ENCODE data around the gene ACTR6.

The ACTR6 gene

GRCh38 chr12:100200463-100201181 lies at the start of gene ACTR6:
TSS of gene ACTR6 (plus strand) at chr12:100200815. CDS start at chr12:100200852, 37 bp downstream.
- H3K4me3 ChIP-seq (ENCODE audit: low read length): peak within 1 kb of the TSS; percentile 93
- H3K36me3 ChIP-seq (ENCODE audit: control insufficient read depth, insufficient read depth, low read length): no peaks in the 10 kb centered on the region
- no CpG with 5 or more reads among the region's 38 CpGs for WGBS (ENCODE audit: insufficient coverage, insufficient read length)
- peak; percentile 96 for DNase-seq (ENCODE audit: low read depth, low spot score)
- no peaks in the 10 kb centered on the region for H3K9me3 ChIP-seq (ENCODE audit: control insufficient read depth, insufficient read depth, low read length)
- no peak within 1 kb of the TSS for H3K27ac ChIP-seq (ENCODE audit: low read length)
- H3K27me3 ChIP-seq (ENCODE audit: control insufficient read depth, insufficient read depth, low read length): no peaks in the 10 kb centered on the region
- H3K4me1 ChIP-seq (ENCODE audit: control insufficient read depth, insufficient read depth, low read length): no peaks in the 10 kb centered on the region

DNA sequence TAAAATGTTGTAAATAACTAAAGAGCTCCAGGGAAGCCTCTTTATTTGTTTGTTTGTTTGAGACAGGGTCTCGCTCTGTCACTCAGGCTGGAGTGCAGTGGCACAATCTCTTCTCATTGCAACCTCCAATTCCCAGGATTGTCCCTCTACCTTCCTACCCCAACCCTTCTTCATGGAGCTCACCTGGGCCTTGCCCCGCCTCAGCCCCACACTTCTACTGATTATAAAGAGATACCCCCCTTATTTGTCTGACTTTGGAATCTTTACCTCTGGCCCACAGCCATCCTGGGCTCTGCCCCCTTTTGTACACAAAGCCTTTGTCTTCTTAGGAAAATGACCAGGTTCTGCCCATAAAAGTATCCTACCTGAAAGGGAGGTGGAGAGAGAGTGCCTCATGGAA lies 48.8 kb upstream of the ACTR6 start:
- no peak overlapping the region for H3K27ac ChIP-seq (ENCODE audit: low read length)

DNA sequence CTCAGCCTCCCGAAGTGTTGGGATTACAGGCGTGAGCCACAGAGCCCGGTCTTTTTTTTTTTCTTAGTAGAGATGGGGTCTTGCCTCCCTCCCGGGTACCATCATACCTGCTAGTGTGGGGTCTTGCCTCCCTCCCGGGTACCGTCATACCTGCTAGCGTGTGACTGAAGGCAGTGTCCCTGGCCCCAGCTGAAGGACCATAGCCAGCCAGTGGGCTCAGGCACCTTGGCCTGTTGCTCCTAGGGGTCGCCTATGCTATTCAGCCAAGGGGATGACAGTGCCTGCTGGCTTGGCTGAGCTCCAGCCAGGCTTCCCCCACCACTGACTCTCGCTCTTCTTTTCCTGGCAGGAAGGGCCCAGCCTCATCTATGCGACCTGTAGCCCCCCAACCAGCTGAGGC lies 47.5 kb upstream of the ACTR6 start:
- Histone ChIP-seq H3K36me3 (ENCODE audit: control insufficient read depth, insufficient read depth, low read length) (no peaks in the 10 kb centered on the region), H3K9me3 (ENCODE audit: control insufficient read depth, insufficient read depth, low read length) (no peaks in the 10 kb centered on the region), H3K27me3 (ENCODE audit: control insufficient read depth, insufficient read depth, low read length) (no peaks in the 10 kb centered on the region), H3K4me3 (ENCODE audit: low read length) (no peak overlapping the region), H3K27ac (ENCODE audit: low read length) (no peak overlapping the region), H3K4me1 (ENCODE audit: control insufficient read depth, insufficient read depth, low read length) (peaks cover 7% of the 10 kb centered on the region; the same call in 1 of the 2 replicates)
- no peak for DNase-seq (ENCODE audit: low read depth, low spot score)
- no CpG with 5 or more reads among the region's 10 CpGs for WGBS (ENCODE audit: insufficient coverage, insufficient read length)

More for the DNA sequence above, 48.8 kb upstream of the ACTR6 start:
- H3K4me3 ChIP-seq (ENCODE audit: low read length): no peak overlapping the region
- WGBS (ENCODE audit: insufficient coverage, insufficient read length): no CpG with 5 or more reads among the region's 2 CpGs
- peaks cover 5% of the 10 kb centered on the region; the same call in 1 of the 2 replicates for H3K4me1 ChIP-seq (ENCODE audit: control insufficient read depth, insufficient read depth, low read length)
- H3K27me3 ChIP-seq (ENCODE audit: control insufficient read depth, insufficient read depth, low read length): no peaks in the 10 kb centered on the region
- H3K36me3 ChIP-seq (ENCODE audit: control insufficient read depth, insufficient read depth, low read length): no peaks in the 10 kb centered on the region
- no peaks in the 10 kb centered on the region for H3K9me3 ChIP-seq (ENCODE audit: control insufficient read depth, insufficient read depth, low read length)
- no peak for DNase-seq (ENCODE audit: low read depth, low spot score)

- no peaks in the 10 kb centered on the region for H3K27me3 ChIP-seq (ENCODE audit: control insufficient read depth, insufficient read depth, low read length)
- no peak overlapping the region for H3K27ac ChIP-seq (ENCODE audit: low read length)
- peak; percentile 86 for DNase-seq (ENCODE audit: low read depth, low spot score)
- peaks cover 7% of the 10 kb centered on the region; the same call in 1 of the 2 replicates for H3K4me1 ChIP-seq (ENCODE audit: control insufficient read depth, insufficient read depth, low read length)
- no peak overlapping the region for H3K4me3 ChIP-seq (ENCODE audit: low read length)
- no peaks in the 10 kb centered on the region for H3K9me3 ChIP-seq (ENCODE audit: control insufficient read depth, insufficient read depth, low read length)
- no CpG with 5 or more reads among the region's 15 CpGs for WGBS (ENCODE audit: insufficient coverage, insufficient read length)
- no peaks in the 10 kb centered on the region for H3K36me3 ChIP-seq (ENCODE audit: control insufficient read depth, insufficient read depth, low read length)
Measured at GRCh38 chr12:100154474-100155247, 46.0 kb upstream of the ACTR6 start.

DNA sequence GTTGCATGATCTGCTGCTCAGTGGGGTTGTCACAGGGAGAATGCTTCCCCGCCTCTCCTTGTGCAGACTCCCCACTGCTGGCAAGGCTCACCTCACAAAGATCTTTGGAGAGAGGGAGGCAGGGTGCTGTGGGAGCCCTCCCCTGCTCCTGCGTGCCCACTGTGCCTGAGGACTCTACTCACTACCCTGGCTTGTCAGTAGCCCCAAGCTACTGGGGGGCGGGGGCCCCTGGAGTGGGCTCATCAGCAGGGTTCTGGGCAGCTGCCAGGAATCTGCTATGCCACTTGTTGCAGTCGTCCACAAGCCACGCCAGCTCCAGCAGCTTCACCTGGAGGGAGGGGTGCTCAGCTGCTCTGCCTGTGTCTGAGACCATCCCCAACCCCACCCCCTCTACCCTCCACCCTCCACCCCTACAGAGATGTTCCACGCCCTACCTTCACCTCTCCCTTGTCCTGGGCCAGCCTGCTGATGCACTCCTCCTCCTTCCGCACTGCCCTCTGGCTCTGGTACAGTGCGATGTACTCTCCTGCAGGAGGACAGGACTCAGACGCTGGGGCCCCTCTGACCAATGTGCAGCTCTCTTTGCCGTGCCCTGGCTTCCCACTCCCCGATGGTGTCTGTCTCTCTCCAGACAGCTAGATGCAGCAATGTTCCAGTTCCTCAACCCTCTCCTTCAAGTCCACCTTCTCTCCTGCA lies 43.7 kb upstream of the ACTR6 start:
- no peak for DNase-seq (ENCODE audit: low read depth, low spot score)
- no peaks in the 10 kb centered on the region for H3K9me3 ChIP-seq (ENCODE audit: control insufficient read depth, insufficient read depth, low read length)
- H3K4me1 ChIP-seq (ENCODE audit: control insufficient read depth, insufficient read depth, low read length): peaks cover 7% of the 10 kb centered on the region; the same call in 1 of the 2 replicates
- H3K36me3 ChIP-seq (ENCODE audit: control insufficient read depth, insufficient read depth, low read length): no peaks in the 10 kb centered on the region
- no CpG with 5 or more reads among the region's 11 CpGs for WGBS (ENCODE audit: insufficient coverage, insufficient read length)
- no peak overlapping the region for H3K4me3 ChIP-seq (ENCODE audit: low read length)
- no peak overlapping the region for H3K27ac ChIP-seq (ENCODE audit: low read length)
- no peaks in the 10 kb centered on the region for H3K27me3 ChIP-seq (ENCODE audit: control insufficient read depth, insufficient read depth, low read length)

DNA sequence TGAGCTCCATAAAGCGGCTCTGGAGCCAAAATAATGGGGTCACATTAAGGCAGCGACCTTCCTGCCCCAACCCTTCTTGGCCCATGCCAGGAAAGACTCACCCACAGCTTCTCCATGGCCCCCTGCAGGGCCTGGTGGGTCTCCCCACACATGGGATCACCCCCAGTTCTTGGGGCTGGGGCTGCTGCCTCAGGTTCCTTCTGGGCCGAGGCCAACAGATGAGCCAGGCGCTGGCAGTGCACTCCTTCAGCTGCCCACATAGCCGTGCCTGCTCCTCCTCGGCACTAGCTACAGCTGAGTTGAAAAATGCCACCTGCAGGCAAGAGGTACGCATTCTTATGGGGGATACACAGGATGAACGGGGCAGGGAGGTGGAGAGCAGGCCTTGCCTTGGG lies 43.2 kb upstream of the ACTR6 start:
- no peaks in the 10 kb centered on the region for H3K27me3 ChIP-seq (ENCODE audit: control insufficient read depth, insufficient read depth, low read length)
- H3K9me3 ChIP-seq (ENCODE audit: control insufficient read depth, insufficient read depth, low read length): no peaks in the 10 kb centered on the region
- H3K27ac ChIP-seq (ENCODE audit: low read length): no peak overlapping the region
- WGBS (ENCODE audit: insufficient coverage, insufficient read length): no CpG with 5 or more reads among the region's 8 CpGs
- no peak for DNase-seq (ENCODE audit: low read depth, low spot score)
- H3K4me3 ChIP-seq (ENCODE audit: low read length): no peak overlapping the region
- H3K4me1 ChIP-seq (ENCODE audit: control insufficient read depth, insufficient read depth, low read length): peaks cover 7% of the 10 kb centered on the region; the same call in 1 of the 2 replicates
- no peaks in the 10 kb centered on the region for H3K36me3 ChIP-seq (ENCODE audit: control insufficient read depth, insufficient read depth, low read length)

- no peak for DNase-seq (ENCODE audit: low read depth, low spot score)
- WGBS (ENCODE audit: insufficient coverage, insufficient read length): no CpG with 5 or more reads among the region's 4 CpGs
Measured at GRCh38 chr12:100158535-100158934, 42.1 kb upstream of the ACTR6 start.

GRCh38 chr12:100159391-100160104 lies 41.1 kb upstream of the ACTR6 start:
- DNase-seq (ENCODE audit: low read depth, low spot score): no peak
- Histone ChIP-seq H3K9me3 (ENCODE audit: control insufficient read depth, insufficient read depth, low read length) (no peaks in the 10 kb centered on the region), H3K27me3 (ENCODE audit: control insufficient read depth, insufficient read depth, low read length) (no peaks in the 10 kb centered on the region), H3K36me3 (ENCODE audit: control insufficient read depth, insufficient read depth, low read length) (no peaks in the 10 kb centered on the region), H3K27ac (ENCODE audit: low read length) (no peak overlapping the region), H3K4me1 (ENCODE audit: control insufficient read depth, insufficient read depth, low read length) (peaks cover 5% of the 10 kb centered on the region; the same call in 1 of the 2 replicates), H3K4me3 (ENCODE audit: low read length) (no peak overlapping the region)
- WGBS (ENCODE audit: insufficient coverage, insufficient read length): no CpG with 5 or more reads among the region's 9 CpGs

More at GRCh38 chr12:100158535-100158934, 42.1 kb upstream of the ACTR6 start:
- Histone ChIP-seq H3K27me3 (ENCODE audit: control insufficient read depth, insufficient read depth, low read length) (no peaks in the 10 kb centered on the region), H3K4me3 (ENCODE audit: low read length) (no peak overlapping the region), H3K27ac (ENCODE audit: low read length) (no peak overlapping the region), H3K9me3 (ENCODE audit: control insufficient read depth, insufficient read depth, low read length) (no peaks in the 10 kb centered on the region), H3K36me3 (ENCODE audit: control insufficient read depth, insufficient read depth, low read length) (no peaks in the 10 kb centered on the region), H3K4me1 (ENCODE audit: control insufficient read depth, insufficient read depth, low read length) (peaks cover 7% of the 10 kb centered on the region; the same call in 1 of the 2 replicates)

DNA sequence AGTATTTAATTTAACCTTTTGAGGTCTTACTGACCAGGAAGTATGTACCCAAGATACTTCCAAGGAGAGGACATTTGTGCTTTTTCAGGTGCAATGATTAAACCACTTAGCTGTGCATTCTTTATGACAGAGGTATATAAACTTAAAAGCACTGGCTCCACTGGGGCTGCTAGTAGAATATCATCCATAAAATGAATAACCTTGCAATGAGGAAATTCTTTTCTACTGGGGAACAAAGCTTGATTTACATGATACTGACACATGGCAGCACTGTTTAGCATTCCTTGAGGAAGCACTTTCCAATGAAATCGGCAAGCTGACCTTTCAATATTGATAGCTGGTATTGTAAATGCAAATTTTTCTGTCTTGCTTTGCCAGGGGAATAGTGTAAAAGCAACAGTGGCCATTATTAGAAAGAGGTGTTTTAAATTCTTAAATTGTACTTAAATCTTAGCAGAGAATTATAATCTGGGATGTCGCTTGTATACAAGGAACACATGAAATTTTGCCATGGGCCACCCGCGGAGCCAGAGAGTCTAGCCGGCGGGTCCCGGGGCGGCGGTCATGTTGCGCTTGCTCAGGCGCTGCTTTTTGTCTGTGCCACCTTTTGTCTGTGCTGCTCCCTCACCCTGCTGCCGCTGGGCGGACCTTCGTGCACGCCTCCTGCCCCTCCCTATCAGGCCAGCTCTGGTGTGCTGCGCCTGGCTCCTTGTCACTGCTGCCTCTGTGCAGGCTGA lies 37.0 kb upstream of the ACTR6 start:
- H3K9me3 ChIP-seq (ENCODE audit: control insufficient read depth, insufficient read depth, low read length): no peaks in the 10 kb centered on the region
- peak; percentile 81 for DNase-seq (ENCODE audit: low read depth, low spot score)
- H3K27ac ChIP-seq (ENCODE audit: low read length): no peak overlapping the region
- H3K4me3 ChIP-seq (ENCODE audit: low read length): no peak overlapping the region
- 0 out of 2 replicates have a peak, but pooled peaks cover 1% of the 10 kb centered on the region for H3K4me1 ChIP-seq (ENCODE audit: control insufficient read depth, insufficient read depth, low read length)
- WGBS (ENCODE audit: insufficient coverage, insufficient read length): no CpG with 5 or more reads among the region's 16 CpGs
- peaks cover 11% of the 10 kb centered on the region for H3K36me3 ChIP-seq (ENCODE audit: control insufficient read depth, insufficient read depth, low read length)
- no peaks in the 10 kb centered on the region for H3K27me3 ChIP-seq (ENCODE audit: control insufficient read depth, insufficient read depth, low read length)

All from iPS DF 6.9 (cell line).